HG03457 (cell line): ENCODE data around the gene UGDH.
"Not testable (repeated sequence)": the region's sequence is repeated elsewhere in the genome, so short reads cannot be mapped to it uniquely, and the experiment has no call there.

ENCODE experiments used
- ATAC-seq: cut with Tn5 transposase; IDR thresholded peaks from one replicate; pipeline ENCODE4 v1.9.1; 2021; ENCODE audit warnings: moderate number of reproducible peaks; ENCODE audit not compliant: unreplicated experiment

UGDH gene

GRCh38 chr4:39527296-39528060 lies at the start of gene UGDH:
UGDH (minus strand) TSS chr4:39527439; CDS start chr4:39521512, 5,927 bp downstream.
- peak; percentile 96 for ATAC-seq

GRCh38 chr4:39574946-39575345 lies 47.7 kb upstream of the UGDH start:
- no peak for ATAC-seq

GRCh38 chr4:39571504-39571903 lies 44.3 kb upstream of the UGDH start:
- no peak for ATAC-seq

- no peak for ATAC-seq
Observed at GRCh38 chr4:39571054-39571453, 43.8 kb upstream of the UGDH start.

GRCh38 chr4:39569209-39569608 lies 42.0 kb upstream of the UGDH start:
- ATAC-seq: no peak

- no peak for ATAC-seq
Observed at GRCh38 chr4:39568805-39569204, 41.6 kb upstream of the UGDH start.

- ATAC-seq: no peak
Observed at GRCh38 chr4:39565878-39566600, 38.8 kb upstream of the UGDH start.

- ATAC-seq: no peak
Observed at GRCh38 chr4:39563346-39563847, 36.2 kb upstream of the UGDH start.

GRCh38 chr4:39562792-39563191 lies 35.6 kb upstream of the UGDH start:
- no peak for ATAC-seq

- no peak for ATAC-seq
Observed at GRCh38 chr4:39559626-39560025, 32.4 kb upstream of the UGDH start.

- ATAC-seq: no peak
Observed at GRCh38 chr4:39555472-39555871, 28.2 kb upstream of the UGDH start.

- ATAC-seq: no peak
Observed at GRCh38 chr4:39548425-39549067, 21.3 kb upstream of the UGDH start.

- no peak for ATAC-seq
Observed at GRCh38 chr4:39544580-39545315, 17.5 kb upstream of the UGDH start.

- not testable (repeated sequence) for ATAC-seq
Observed at GRCh38 chr4:39544080-39544479, 16.8 kb upstream of the UGDH start.

- no peak for ATAC-seq
Observed at GRCh38 chr4:39543034-39543433, 15.8 kb upstream of the UGDH start.

- ATAC-seq: no peak
Observed at GRCh38 chr4:39542611-39543012, 15.4 kb upstream of the UGDH start.

- no peak for ATAC-seq
Observed at GRCh38 chr4:39541987-39542610, 14.9 kb upstream of the UGDH start.

- ATAC-seq: no peak
Observed at GRCh38 chr4:39539089-39539611, 11.9 kb upstream of the UGDH start.

- no peak for ATAC-seq
Observed at GRCh38 chr4:39533541-39533940, 6.3 kb upstream of the UGDH start.

- not testable (repeated sequence) for ATAC-seq
Observed at GRCh38 chr4:39532237-39532636, 5.0 kb upstream of the UGDH start.
